Urothelium cell line (cell line): Measurements from ENCODE around the gene GRAP2.
"Not testable (repeated sequence)": the region's sequence is repeated elsewhere in the genome, so short reads cannot be mapped to it uniquely, and the experiment has no call there.

Experiments
- DNase-seq: peaks from one replicate; pipeline ENCODE4 v3.0.0; 2011; ENCODE audit warnings: low spot score, mixed read lengths
- FAIRE-seq: peaks from 2 replicates; lab custom pipeline; 2011; peaks lifted over from hg19 to GRCh38; lab: Jason Lieb, UNC

Gene GRAP2

GRCh38 chr22:39991159-39991860 lies 90.4 kb downstream of the GRAP2 start:
- FAIRE-seq (no peak), DNase-seq (no peak)

- FAIRE-seq: no peak
Measured at GRCh38 chr22:39992088-39992826, 91.4 kb downstream of the GRAP2 start.

GRCh38 chr22:39992894-39993293 lies 92.0 kb downstream of the GRAP2 start:
- FAIRE-seq: not testable (repeated sequence)

More at GRCh38 chr22:39992088-39992826, 91.4 kb downstream of the GRAP2 start:
- DNase-seq: no peak

GRCh38 chr22:39994041-39994565 lies 93.2 kb downstream of the GRAP2 start:
- no peak for FAIRE-seq
- DNase-seq: no peak

More at GRCh38 chr22:39992894-39993293, 92.0 kb downstream of the GRAP2 start:
- not testable (repeated sequence) for DNase-seq

- DNase-seq (no peak), FAIRE-seq (no peak)
Measured at GRCh38 chr22:39994566-39995392, 93.9 kb downstream of the GRAP2 start, which contains the start of gene FAM83F. TSS of gene FAM83F (plus strand) at chr22:39994954. CDS start at chr22:39995043, 89 bp downstream.

GRCh38 chr22:39995393-39996252 lies 94.7 kb downstream of the GRAP2 start:
- DNase-seq: no peak
- FAIRE-seq: no peak

- DNase-seq: no peak
- FAIRE-seq: no peak
Measured at GRCh38 chr22:39996732-39997131, 95.8 kb downstream of the GRAP2 start.

- FAIRE-seq: no peak
- no peak for DNase-seq
Measured at GRCh38 chr22:39997421-39997820, 96.5 kb downstream of the GRAP2 start.

- DNase-seq (peak; percentile 42), FAIRE-seq (no peak)
Measured at GRCh38 chr22:39997939-39998726, 97.2 kb downstream of the GRAP2 start.

- FAIRE-seq: peak; percentile 37
Measured at GRCh38 chr22:39999144-39999757, 98.4 kb downstream of the GRAP2 start.

GRCh38 chr22:40000171-40000570 lies 99.3 kb downstream of the GRAP2 start:
- no peak for DNase-seq

More at GRCh38 chr22:39999144-39999757, 98.4 kb downstream of the GRAP2 start:
- DNase-seq: peak; percentile 46

GRCh38 chr22:40001106-40001505 lies 100.2 kb downstream of the GRAP2 start:
- DNase-seq (no peak), FAIRE-seq (no peak)

More at GRCh38 chr22:40000171-40000570, 99.3 kb downstream of the GRAP2 start:
- no peak for FAIRE-seq

- no peak for DNase-seq
- FAIRE-seq: no peak
Measured at GRCh38 chr22:40001800-40002577, 101.1 kb downstream of the GRAP2 start.

- DNase-seq (no peak), FAIRE-seq (no peak)
Measured at GRCh38 chr22:40002935-40003715, 102.2 kb downstream of the GRAP2 start.

GRCh38 chr22:40004836-40005235 lies 104.0 kb downstream of the GRAP2 start:
- peak; percentile 50 for FAIRE-seq
- no peak for DNase-seq

- FAIRE-seq: no peak
- no peak for DNase-seq
Measured at GRCh38 chr22:40006641-40007040, 105.8 kb downstream of the GRAP2 start.
